ENCODE measurements around the gene CST3.
"Not testable (repeated sequence)": the region's sequence is repeated elsewhere in the genome, so short reads cannot be mapped to it uniquely, and the experiment has no call there.

Gene CST3

DNA sequence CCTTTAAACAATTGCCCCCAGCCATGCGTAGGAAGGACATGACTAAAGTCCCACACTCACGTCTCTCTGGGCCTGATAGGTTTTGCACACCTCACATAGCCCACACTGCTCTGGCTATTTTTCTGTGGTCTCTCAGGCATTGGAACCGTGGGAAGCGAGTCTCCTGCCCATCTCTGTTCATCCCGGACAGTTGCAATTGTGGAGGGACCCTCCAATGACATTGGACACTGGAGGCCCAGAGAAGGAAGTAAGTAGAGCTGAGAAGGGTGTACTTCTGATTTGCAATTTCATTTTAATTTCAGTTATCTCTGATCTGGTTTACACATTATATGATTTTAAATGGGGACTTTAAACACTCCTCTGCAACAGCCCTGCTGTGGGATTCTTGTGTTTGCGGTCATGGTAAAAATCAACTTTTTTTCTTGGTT is 23.3 kb upstream of the CST3 start:
- no peak for DNase-seq

GRCh38 chr20:23659989-23660837 is 22.5 kb upstream of the CST3 start:
- no peak for DNase-seq

DNA sequence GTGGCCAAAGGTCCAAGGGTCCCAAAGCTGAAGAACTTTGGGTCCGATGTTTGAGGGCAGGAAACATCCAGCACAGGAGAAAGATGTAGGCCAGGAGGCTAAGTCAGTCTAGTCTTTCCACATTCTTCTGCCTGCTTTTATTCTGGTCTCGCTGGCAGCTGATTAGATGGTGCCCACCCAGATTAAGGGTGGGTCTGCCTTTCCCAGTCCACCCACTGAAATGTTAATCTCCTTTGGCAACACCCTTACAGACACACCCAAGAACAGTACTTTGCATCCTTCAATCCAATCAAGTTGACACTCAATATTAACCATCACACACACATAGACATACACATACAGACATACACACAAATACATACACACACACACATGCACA is 21.8 kb upstream of the CST3 start:
- not testable (repeated sequence) for DNase-seq

DNA sequence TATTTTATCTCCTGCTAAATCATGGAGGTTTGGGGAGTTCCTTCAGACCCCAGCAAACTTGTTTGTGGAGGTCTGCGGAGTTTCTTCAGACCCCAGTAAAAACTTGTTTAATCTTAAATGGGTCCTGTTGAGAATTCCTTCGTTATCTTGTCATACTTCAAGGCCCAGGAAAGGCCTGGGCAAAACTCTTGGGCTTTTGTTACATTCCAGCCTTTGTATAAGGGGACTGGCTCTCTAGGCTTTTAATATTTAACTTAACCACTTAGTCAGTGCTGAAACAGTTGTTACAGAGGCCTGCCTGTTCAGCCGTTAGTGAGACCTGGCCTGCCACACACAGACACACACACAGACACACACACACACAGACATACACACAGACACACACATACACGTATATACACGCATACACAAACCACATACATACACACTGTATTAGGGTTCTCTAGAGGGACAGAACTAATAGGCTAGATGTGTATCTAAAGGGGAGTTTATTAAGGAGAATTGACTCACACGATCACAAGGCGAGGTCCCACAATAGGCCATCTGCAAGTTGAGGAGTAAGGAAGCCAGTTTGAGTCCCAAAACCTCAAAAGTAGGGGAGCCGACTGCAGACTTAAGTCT is 21.3 kb upstream of the CST3 start:
- DNase-seq, result no peak

DNA sequence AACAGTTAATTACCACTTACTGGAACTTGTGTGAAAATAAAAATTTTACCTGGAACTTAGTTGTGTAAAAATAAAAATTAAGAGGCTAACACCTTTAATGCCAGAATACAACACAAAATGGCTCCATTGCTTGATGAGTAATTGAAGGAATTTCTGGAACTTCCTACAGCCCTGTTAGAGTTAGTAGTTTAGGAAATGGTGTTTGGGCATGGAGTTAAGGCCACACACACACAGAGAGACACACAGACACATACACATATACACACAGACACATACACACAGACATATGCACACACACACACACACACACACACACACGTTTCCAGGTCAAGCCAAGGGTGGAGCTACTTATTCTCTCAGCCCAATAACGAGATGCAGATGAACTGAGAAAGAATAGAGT is 20.6 kb upstream of the CST3 start:
- DNase-seq, result no peak

DNA sequence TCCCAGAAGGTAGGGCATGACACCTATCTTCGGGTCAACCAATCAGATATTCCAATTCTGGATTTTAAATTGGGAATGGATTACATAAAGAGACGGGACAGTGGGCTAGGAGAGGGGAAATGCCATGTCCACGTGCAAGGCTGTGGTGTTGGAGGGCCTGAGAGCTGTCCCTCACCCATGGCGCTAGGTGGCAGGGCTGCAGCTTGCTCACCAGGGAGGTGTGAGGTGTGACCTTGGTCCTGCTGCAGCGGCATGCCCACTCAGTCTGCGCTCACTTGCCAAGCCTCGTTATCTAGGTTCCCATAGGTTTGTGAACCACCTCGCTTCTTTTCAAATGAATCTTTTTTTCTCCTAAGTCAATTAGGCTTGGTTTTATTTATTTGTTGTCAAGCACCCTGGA is 19.4 kb upstream of the CST3 start:
- DNase-seq, result no peak

DNA sequence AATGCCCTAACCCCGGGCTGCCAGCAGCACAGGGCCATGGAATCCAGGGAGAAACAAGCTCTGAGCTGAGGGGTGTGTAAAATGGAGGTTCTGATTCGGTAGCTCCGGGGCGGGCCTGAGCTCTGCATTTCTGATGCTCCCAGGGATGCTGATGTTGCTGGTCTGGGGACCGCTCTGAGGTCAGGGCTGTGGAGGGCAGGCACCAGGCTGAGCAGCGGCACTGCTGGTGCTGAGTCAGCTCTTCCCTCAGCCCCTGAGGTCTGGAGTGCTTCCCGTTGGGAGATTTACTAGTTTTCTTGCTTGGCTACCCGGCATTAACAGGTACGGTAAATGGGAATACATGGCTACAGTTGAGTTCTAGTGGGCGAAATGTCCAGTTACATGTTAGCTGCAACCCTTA is 18.6 kb upstream of the CST3 start:
- no peak for DNase-seq

- no peak for DNase-seq
Measured at GRCh38 chr20:23655491-23656211, 17.9 kb upstream of the CST3 start.

GRCh38 chr20:23654717-23655116 is 17.0 kb upstream of the CST3 start:
- no peak for DNase-seq

GRCh38 chr20:23654000-23654399 is 16.2 kb upstream of the CST3 start:
- DNase-seq, result no peak

DNA sequence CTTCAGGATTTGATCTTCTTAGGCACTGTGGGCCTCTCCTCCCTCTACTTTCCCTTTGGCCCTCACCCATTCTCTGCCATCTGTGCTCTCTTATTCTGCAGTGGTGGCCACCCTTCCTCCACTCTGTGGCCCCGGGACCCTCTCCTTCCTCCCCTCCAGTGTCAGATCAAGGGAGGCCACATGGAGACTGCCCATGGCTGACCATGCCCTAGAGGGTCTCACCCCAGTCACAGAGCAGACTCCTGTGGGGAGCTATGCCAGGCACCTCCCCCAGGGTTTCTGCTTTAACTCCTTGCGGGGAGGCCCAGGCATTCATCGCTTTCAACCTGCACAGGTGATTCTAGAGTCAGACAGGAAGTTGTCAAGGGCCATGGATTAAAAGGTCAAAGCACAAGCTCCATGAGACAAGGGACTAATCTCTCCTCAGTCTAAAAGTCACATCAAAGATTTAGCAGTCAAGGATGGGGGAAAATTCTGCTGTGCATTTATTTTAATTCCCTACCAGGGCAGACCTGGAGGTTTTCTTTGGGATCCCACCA is 15.7 kb upstream of the CST3 start:
- DNase-seq, result no peak

DNA sequence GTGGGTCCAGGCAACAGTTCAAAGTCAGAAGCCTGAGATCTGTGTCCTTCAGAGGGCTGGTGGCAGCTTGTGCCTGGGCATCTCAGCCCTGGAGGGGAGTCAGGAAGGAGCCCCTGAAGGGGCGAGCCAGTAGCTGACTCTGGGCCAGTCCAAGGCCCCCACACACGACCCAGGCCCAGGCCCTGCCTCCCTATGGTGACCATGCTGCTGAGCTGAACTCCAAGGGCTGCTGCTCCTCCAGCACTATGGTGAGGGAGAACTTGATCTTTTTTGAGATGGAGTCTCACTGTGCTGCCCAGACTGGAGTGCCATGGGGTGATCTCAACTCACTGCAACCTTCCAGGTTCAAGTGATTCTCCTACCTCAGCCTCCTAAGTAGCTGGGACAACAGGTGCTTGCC is 15.2 kb upstream of the CST3 start:
- no peak for DNase-seq

GRCh38 chr20:23652371-23652770 is 14.6 kb upstream of the CST3 start:
- no peak for DNase-seq

GRCh38 chr20:23651117-23651516 is 13.4 kb upstream of the CST3 start:
- no peak for DNase-seq

DNA sequence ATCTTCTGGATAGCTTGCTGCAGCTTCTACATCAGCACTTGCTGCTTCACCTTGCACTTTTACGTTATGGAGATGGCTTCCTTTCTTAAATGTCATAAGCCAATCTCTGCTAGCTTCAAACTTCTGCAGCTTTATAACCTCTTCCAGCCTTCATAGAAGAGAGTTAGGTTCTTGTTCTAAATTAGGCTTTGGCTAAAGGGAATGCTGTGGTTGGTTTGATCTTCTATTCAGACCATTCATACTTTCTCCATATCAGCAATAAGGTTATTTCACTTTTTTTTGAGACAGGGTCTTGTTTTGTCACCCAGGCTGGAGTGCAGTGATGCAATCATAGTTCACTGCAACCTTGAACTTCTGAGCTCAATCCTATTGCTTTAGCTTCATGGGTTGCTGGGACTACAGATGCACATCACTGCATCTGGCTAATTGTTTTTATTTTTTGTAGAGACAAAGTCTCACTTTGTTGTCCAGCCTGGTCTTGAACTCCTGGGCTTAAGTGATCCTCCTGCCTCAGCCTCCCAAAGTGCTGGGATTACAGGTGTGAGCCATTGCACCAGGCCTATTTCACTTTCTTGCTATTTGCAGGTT is 12.2 kb upstream of the CST3 start:
- no peak for DNase-seq

- DNase-seq, result no peak
Measured at GRCh38 chr20:23649242-23649641, 11.5 kb upstream of the CST3 start.

- no peak for DNase-seq
Measured at GRCh38 chr20:23647346-23647745, 9.6 kb upstream of the CST3 start.

- no peak for DNase-seq
Measured at GRCh38 chr20:23646106-23646873, 8.5 kb upstream of the CST3 start.

DNA sequence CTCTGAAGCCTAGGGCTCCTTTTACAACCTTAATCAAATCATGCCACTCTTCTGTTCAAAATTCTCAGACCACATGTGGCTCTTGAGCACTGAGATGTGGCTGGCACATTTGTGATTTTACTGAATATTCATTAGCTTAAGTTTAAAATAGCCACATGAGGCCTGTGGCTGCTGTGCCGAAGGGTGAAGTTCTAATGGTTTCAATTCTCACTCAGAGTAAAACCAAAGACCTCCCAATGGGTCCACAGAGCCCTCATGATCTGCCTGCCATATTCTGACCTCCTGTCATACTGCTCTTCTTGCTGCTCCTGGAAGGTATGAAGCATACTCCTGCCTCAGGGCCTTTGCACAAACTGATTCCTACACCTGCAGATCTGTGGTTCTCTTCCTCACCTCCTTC is 7.8 kb upstream of the CST3 start:
- DNase-seq, result no peak

DNA sequence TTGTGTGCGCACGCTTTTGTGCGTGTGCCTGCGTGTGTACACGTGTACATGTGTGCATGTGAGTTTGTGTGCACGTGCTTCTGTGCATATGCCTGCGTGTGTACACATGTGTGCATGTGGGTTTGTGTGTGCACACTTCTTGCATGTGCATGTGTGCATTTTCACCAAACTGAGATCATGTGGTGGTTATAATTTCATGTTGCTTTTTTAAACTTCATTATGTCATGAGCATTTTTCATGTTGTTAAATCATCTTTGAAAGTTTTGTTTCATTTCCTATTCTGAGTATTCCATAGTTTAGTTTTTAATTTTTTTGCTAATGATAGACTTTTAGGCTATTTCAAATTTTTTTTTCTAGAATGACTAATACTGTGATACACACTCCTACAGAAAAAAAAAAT is 6.4 kb upstream of the CST3 start:
- no peak for DNase-seq

DNA sequence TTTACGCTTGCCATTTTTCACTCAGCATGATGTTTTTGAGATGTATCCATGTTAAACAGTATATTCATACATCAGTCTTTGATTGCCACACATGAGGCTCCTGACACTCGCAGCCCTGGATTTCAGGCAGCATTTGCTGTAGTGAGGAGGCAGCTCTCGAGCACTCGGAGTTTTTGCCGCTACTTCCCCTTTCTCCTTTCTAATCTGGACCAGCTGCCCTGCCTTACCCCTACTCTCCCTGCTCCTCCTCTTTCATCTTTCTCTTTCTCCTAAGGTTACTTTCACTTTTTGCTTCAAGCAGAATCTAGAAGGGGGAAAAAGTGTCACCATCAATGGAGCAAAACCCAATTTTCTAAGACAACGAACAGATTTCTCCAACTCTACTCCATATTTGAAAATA is 5.9 kb upstream of the CST3 start:
- no peak for DNase-seq

DNA sequence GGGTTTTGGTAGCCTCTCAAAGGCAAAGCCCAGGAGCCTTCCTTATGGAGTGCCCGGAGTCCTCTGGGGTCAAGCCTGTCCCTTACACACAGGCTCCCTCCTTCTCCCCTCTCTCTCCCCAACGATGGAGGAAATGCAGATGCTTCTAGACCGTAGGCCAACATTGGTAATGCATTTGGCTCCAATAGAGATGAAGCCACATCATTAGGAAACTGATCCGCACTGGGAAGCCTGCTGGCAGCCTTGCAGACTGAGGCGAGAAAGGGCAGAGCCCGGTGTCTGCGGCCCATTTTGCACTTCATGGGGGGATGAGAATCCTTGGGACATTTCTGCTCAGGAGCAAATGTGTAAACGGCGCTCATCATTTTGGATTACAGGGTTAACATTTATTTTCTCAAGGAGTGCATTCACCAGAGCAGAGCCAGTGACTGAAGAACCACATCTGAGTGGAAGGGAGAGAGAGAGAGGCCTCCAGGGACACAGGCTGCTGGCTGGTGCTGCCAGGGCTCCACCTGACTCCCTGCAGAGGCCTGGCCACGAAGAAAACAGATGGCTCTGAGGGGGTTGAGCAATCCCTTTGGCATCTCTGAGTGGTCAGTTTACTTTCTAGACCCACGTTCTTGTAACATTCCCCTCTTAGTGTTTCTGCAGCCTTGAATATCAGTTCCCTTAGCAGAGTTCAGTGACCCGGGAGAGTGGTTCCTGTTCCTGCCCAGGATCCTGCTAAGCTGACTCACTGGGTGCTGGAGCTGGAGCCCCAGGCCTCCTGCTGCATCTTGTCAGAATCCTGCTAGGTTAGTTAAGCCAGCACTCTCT is 4.4 kb upstream of the CST3 start:
- DNase-seq, result no peak

All from GOT3 (cell line).